Measurements from ENCODE around the gene IL17RE. TPM values are rescaled to one million over a fixed set of nuclear protein-coding genes. Genes with fewer than 3 reads are reported as not detected.

Gene IL17RE
- total and polyA plus RNA-seq, 2 donors (not counting 1 experiment from before 2014, with no cell fraction given) = 0.99 to 1.9 TPM

GRCh38 chr3:9866639-9867038, 36.0 kb upstream of the IL17RE start:
- Histone ChIP-seq H4K20me1 (ENCODE audit: control insufficient read depth, extremely low read depth, insufficient read depth, low read length) (no peaks in the 10 kb centered on the region), H3K4me3 (replicated peaks in 1 of 4; ENCODE audit: control extremely low read depth in 1 of 4, insufficient read depth in 1 of 4, low read depth in 3 of 4, low read length in 4 of 4) (no peak overlapping the region), H2AFZ (ENCODE audit: low read length) (no peak overlapping the region), H3K36me3 (ENCODE audit: control insufficient read depth, insufficient read depth, low read length) (no peaks in the 10 kb centered on the region), H3K79me2 (ENCODE audit: control insufficient read depth, insufficient read depth, low read length) (no peaks in the 10 kb centered on the region), H3K27me3 (ENCODE audit: control insufficient read depth, insufficient read depth, low read length) (no peaks in the 10 kb centered on the region), H3K9ac (ENCODE audit: insufficient read depth, low read length) (no peak overlapping the region), H3K9me3 (ENCODE audit: control insufficient read depth, insufficient read depth, low read depth, low read length) (no peaks in the 10 kb centered on the region), H3K27ac (ENCODE audit: insufficient read depth, low read length) (no peak overlapping the region), H3K4me1 (ENCODE audit: control insufficient read depth, extremely low read depth, insufficient read depth, low read length) (peaks cover 7% of the 10 kb centered on the region), H3K4me2 (ENCODE audit: extremely low read depth, insufficient read depth, low read length) (no peak overlapping the region)
- TF ChIP-seq, protein P1, sequence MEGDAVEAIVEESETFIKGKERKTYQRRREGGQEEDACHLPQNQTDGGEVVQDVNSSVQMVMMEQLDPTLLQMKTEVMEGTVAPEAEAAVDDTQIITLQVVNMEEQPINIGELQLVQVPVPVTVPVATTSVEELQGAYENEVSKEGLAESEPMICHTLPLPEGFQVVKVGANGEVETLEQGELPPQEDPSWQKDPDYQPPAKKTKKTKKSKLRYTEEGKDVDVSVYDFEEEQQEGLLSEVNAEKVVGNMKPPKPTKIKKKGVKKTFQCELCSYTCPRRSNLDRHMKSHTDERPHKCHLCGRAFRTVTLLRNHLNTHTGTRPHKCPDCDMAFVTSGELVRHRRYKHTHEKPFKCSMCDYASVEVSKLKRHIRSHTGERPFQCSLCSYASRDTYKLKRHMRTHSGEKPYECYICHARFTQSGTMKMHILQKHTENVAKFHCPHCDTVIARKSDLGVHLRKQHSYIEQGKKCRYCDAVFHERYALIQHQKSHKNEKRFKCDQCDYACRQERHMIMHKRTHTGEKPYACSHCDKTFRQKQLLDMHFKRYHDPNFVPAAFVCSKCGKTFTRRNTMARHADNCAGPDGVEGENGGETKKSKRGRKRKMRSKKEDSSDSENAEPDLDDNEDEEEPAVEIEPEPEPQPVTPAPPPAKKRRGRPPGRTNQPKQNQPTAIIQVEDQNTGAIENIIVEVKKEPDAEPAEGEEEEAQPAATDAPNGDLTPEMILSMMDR (conservative IDR thresholded peaks at IDR 0.05 in 1 of 2, IDR thresholded peaks at IDR 0.05 in 1 of 2; ENCODE audit: low read depth in 1 of 2, low read length in 2 of 2) = no peak
- TF ChIP-seq EZH2 (IDR thresholded peaks at IDR 0.05; ENCODE audit: low read length, missing control alignments) = no peak
- DNase-seq (ENCODE audit: low read depth in 2 of 2) = peak in 1 of 2 donors; percentile 43

- Histone ChIP-seq H4K20me1 (ENCODE audit: control insufficient read depth, extremely low read depth, insufficient read depth, low read length) (no peaks in the 10 kb centered on the region), H3K9ac (ENCODE audit: insufficient read depth, low read length) (no peak overlapping the region), H3K4me1 (ENCODE audit: control insufficient read depth, extremely low read depth, insufficient read depth, low read length) (peaks cover 7% of the 10 kb centered on the region), H2AFZ (ENCODE audit: low read length) (no peak overlapping the region), H3K79me2 (ENCODE audit: control insufficient read depth, insufficient read depth, low read length) (no peaks in the 10 kb centered on the region), H3K4me3 (replicated peaks in 1 of 4; ENCODE audit: control extremely low read depth in 1 of 4, insufficient read depth in 1 of 4, low read depth in 3 of 4, low read length in 4 of 4) (no peak overlapping the region), H3K9me3 (ENCODE audit: control insufficient read depth, insufficient read depth, low read depth, low read length) (no peaks in the 10 kb centered on the region), H3K36me3 (ENCODE audit: control insufficient read depth, insufficient read depth, low read length) (no peaks in the 10 kb centered on the region), H3K27ac (ENCODE audit: insufficient read depth, low read length) (no peak overlapping the region), H3K27me3 (ENCODE audit: control insufficient read depth, insufficient read depth, low read length) (no peaks in the 10 kb centered on the region), H3K4me2 (ENCODE audit: extremely low read depth, insufficient read depth, low read length) (no peak overlapping the region)
- no peak for DNase-seq (ENCODE audit: low read depth in 2 of 2)
- TF ChIP-seq, protein P1 (conservative IDR thresholded peaks at IDR 0.05 in 1 of 2, IDR thresholded peaks at IDR 0.05 in 1 of 2; ENCODE audit: low read depth in 1 of 2, low read length in 2 of 2) = no peak
Measured at GRCh38 chr3:9867106-9867505, 35.5 kb upstream of the IL17RE start.

GRCh38 chr3:9869955-9870354, 32.7 kb upstream of the IL17RE start:
- no peak for DNase-seq (ENCODE audit: low read depth in 2 of 2)
- Histone ChIP-seq H3K4me3 (replicated peaks in 1 of 4; ENCODE audit: control extremely low read depth in 1 of 4, insufficient read depth in 1 of 4, low read depth in 3 of 4, low read length in 4 of 4) (no peak overlapping the region), H2AFZ (ENCODE audit: low read length) (no peak overlapping the region), H3K27ac (ENCODE audit: insufficient read depth, low read length) (no peak overlapping the region), H3K4me1 (ENCODE audit: control insufficient read depth, extremely low read depth, insufficient read depth, low read length) (peaks cover 2% of the 10 kb centered on the region), H4K20me1 (ENCODE audit: control insufficient read depth, extremely low read depth, insufficient read depth, low read length) (no peaks in the 10 kb centered on the region), H3K79me2 (ENCODE audit: control insufficient read depth, insufficient read depth, low read length) (no peaks in the 10 kb centered on the region), H3K27me3 (ENCODE audit: control insufficient read depth, insufficient read depth, low read length) (no peaks in the 10 kb centered on the region), H3K9me3 (ENCODE audit: control insufficient read depth, insufficient read depth, low read depth, low read length) (no peaks in the 10 kb centered on the region), H3K9ac (ENCODE audit: insufficient read depth, low read length) (no peak overlapping the region), H3K36me3 (ENCODE audit: control insufficient read depth, insufficient read depth, low read length) (no peaks in the 10 kb centered on the region), H3K4me2 (ENCODE audit: extremely low read depth, insufficient read depth, low read length) (no peak overlapping the region)
- TF ChIP-seq EZH2 (IDR thresholded peaks at IDR 0.05; ENCODE audit: low read length, missing control alignments) = no peak
- TF ChIP-seq, protein P1 (conservative IDR thresholded peaks at IDR 0.05 in 1 of 2, IDR thresholded peaks at IDR 0.05 in 1 of 2; ENCODE audit: low read depth in 1 of 2, low read length in 2 of 2) = no peak

All from fibroblast of lung (primary cell).